ENCODE measurements around the gene RBCK1. TPM values are rescaled to one million over a fixed set of nuclear protein-coding genes. Genes with fewer than 3 reads are reported as not detected.

RBCK1 gene
- total RNA-seq, 2 donors from 2014 or later = 134 to 169 TPM

GRCh38 chr20:467755-468154, 59.7 kb downstream of the RBCK1 start:
- Histone ChIP-seq H3K27me3 (no peaks in the 10 kb centered on the region), H3K9me3 (no peaks in the 10 kb centered on the region), H3K27ac (no peak overlapping the region), H3K9ac (ENCODE audit: low read depth in 2 of 2, low read length in 2 of 2) (no peak overlapping the region), H3K4me3 (no peak overlapping the region), H3K36me3 (no peaks in the 10 kb centered on the region), H3K4me1 (no peaks in the 10 kb centered on the region)
- intact Hi-C loops (cut with DNase I) = no loop called here
- DNase-seq = no peak
- TF ChIP-seq CTCF (IDR thresholded peaks at IDR 0.05) = no peak

GRCh38 chr20:469746-470490, 61.8 kb downstream of the RBCK1 start:
- intact Hi-C loops (cut with DNase I) = no loop called here
- Histone ChIP-seq H3K27me3 (no peaks in the 10 kb centered on the region), H3K27ac (no peak overlapping the region), H3K4me1 (peaks cover 3% of the 10 kb centered on the region), H3K9me3 (no peaks in the 10 kb centered on the region), H3K36me3 (no peaks in the 10 kb centered on the region), H3K4me3 (no peak overlapping the region), H3K9ac (ENCODE audit: low read depth in 2 of 2, low read length in 2 of 2) (no peak overlapping the region)
- no peak for TF ChIP-seq CTCF (IDR thresholded peaks at IDR 0.05)
- no peak for DNase-seq

- no peak for TF ChIP-seq CTCF (IDR thresholded peaks at IDR 0.05)
- peaks cover 7% of the 10 kb centered on the region for H3K4me1 ChIP-seq
- H3K27ac ChIP-seq = no peak overlapping the region
- H3K9me3 ChIP-seq = no peaks in the 10 kb centered on the region
- no peak for DNase-seq
- no peak overlapping the region for H3K9ac ChIP-seq (ENCODE audit: low read depth in 2 of 2, low read length in 2 of 2)
- intact Hi-C loops (cut with DNase I) = no loop called here
- no peak overlapping the region for H3K4me3 ChIP-seq
- no peaks in the 10 kb centered on the region for H3K27me3 ChIP-seq
- no peaks in the 10 kb centered on the region for H3K36me3 ChIP-seq
These were observed 64.2 kb downstream of the RBCK1 start for GRCh38 chr20:472137-472846.

- intact Hi-C loops (cut with DNase I) = no loop called here
- no peak for DNase-seq
- no peaks in the 10 kb centered on the region for H3K9me3 ChIP-seq
- peaks cover 7% of the 10 kb centered on the region for H3K4me1 ChIP-seq
- no peak for TF ChIP-seq CTCF (IDR thresholded peaks at IDR 0.05)
- no peaks in the 10 kb centered on the region for H3K27me3 ChIP-seq
- H3K9ac ChIP-seq (ENCODE audit: low read depth in 2 of 2, low read length in 2 of 2) = no peak overlapping the region
- peaks cover 2% of the 10 kb centered on the region for H3K36me3 ChIP-seq
- no peak overlapping the region for H3K4me3 ChIP-seq
- peak overlapping the region; percentile 59 for H3K27ac ChIP-seq
These were observed 64.8 kb downstream of the RBCK1 start for GRCh38 chr20:472889-473292.

- intact Hi-C loops (cut with DNase I) = no loop called here
- H3K9ac ChIP-seq (ENCODE audit: low read depth in 2 of 2, low read length in 2 of 2) = no peak overlapping the region
- H3K4me3 ChIP-seq = no peak overlapping the region
- DNase-seq = no peak
- no peaks in the 10 kb centered on the region for H3K9me3 ChIP-seq
- no peak overlapping the region for H3K27ac ChIP-seq
- no peak for TF ChIP-seq CTCF (IDR thresholded peaks at IDR 0.05)
- peaks cover 6% of the 10 kb centered on the region for H3K36me3 ChIP-seq
- H3K27me3 ChIP-seq = no peaks in the 10 kb centered on the region
- peaks cover 7% of the 10 kb centered on the region for H3K4me1 ChIP-seq
These were observed 66.5 kb downstream of the RBCK1 start for GRCh38 chr20:474581-474980.

All from colonic mucosa (tissue), 4 donors.